HepG2 (cell line): ENCODE results near the gene MTA2. TPM values are rescaled to one million over a fixed set of nuclear protein-coding genes. Genes with fewer than 3 reads are reported as not detected.

ENCODE experiments used
- FUBP1 ChIP-seq: sonication (generic); formaldehyde crosslinking; IDR thresholded peaks from 2 replicates; pipeline ENCODE4 v1.5.1; 2020; ENCODE audit warnings: missing genetic modification reagents, mild to moderate bottlenecking, borderline replicate concordance
- GATAD2A ChIP-seq: IDR thresholded peaks from 2 replicates; pipeline ENCODE4 v1.6.1; 2016
- RBFOX2 ChIP-seq: fragments of 200-400 bp; formaldehyde crosslinking; IDR thresholded peaks from 2 replicates; pipeline ENCODE4 v1.6.1; 2017; ENCODE audit warnings: low read depth, mild to moderate bottlenecking, low read length
- RELA ChIP-seq: sonication (generic); formaldehyde crosslinking; IDR thresholded peaks from 2 replicates; pipeline ENCODE4 v1.4.0; 2020; ENCODE audit warnings: missing genetic modification reagents
- RFXAP ChIP-seq: sonication (generic); formaldehyde crosslinking; IDR thresholded peaks from 2 replicates; pipeline ENCODE4 v1.4.0; 2020; ENCODE audit warnings: missing genetic modification reagents, borderline replicate concordance
- SMYD3 ChIP-seq: sonication (generic); formaldehyde crosslinking; IDR thresholded peaks from 2 replicates; pipeline ENCODE4 v1.8.1; 2023; ENCODE audit warnings: mild to moderate bottlenecking, missing genetic modification reagents
- SP4 ChIP-seq: sonication (generic); formaldehyde crosslinking; IDR thresholded peaks from 2 replicates; pipeline ENCODE4 v1.8.1; 2023; ENCODE audit warnings: mild to moderate bottlenecking, missing genetic modification reagents
- WIZ ChIP-seq: sonication (generic); formaldehyde crosslinking; IDR thresholded peaks from 2 replicates; pipeline ENCODE4 v1.5.1; 2020; ENCODE audit warnings: mild to moderate bottlenecking, missing genetic modification reagents
- ZFP1 ChIP-seq: IDR thresholded peaks from 2 replicates; pipeline ENCODE4 v1.6.1; 2016
- ZMYM4 ChIP-seq: sonication (generic); formaldehyde crosslinking; IDR thresholded peaks from 2 replicates; pipeline ENCODE4 v1.8.1; 2023; ENCODE audit warnings: mild to moderate bottlenecking, missing genetic modification reagents
- ZNF10 ChIP-seq: sonication (generic); formaldehyde crosslinking; IDR thresholded peaks from 2 replicates; pipeline ENCODE4 v1.4.0; 2020; ENCODE audit warnings: mild to moderate bottlenecking, low read depth, missing genetic modification reagents, borderline replicate concordance
- ZNF234 ChIP-seq: sonication (generic); formaldehyde crosslinking; conservative IDR thresholded peaks from 2 replicates; pipeline ENCODE4 v1.5.1; 2020; ENCODE audit warnings: mild to moderate bottlenecking, missing genetic modification reagents
- ZNF44 ChIP-seq: sonication (generic); formaldehyde crosslinking; IDR thresholded peaks from 2 replicates; pipeline ENCODE4 v1.5.1; 2020; ENCODE audit warnings: mild to moderate bottlenecking, missing genetic modification reagents
- ZNF562 ChIP-seq: sonication (generic); formaldehyde crosslinking; IDR thresholded peaks from 2 replicates; pipeline ENCODE4 v1.8.0; 2022; ENCODE audit warnings: missing genetic modification reagents, borderline replicate concordance
- ZNF646 ChIP-seq: sonication (generic); formaldehyde crosslinking; IDR thresholded peaks from 2 replicates; pipeline ENCODE4 v1.9.0; 2021; ENCODE audit warnings: mild to moderate bottlenecking, missing genetic modification reagents
- ZSCAN12 ChIP-seq: sonication (generic); formaldehyde crosslinking; IDR thresholded peaks from 2 replicates; pipeline ENCODE4 v1.9.0; 2021; ENCODE audit warnings: mild to moderate bottlenecking, missing genetic modification reagents
- polyA plus RNA-seq, 8 experiments: library from polyadenylated mRNA; depleted of rRNA in 3 of 8; stranded (reverse) in 7 of 8; unstranded in 1 of 8; fragments of >200 nt; fragmentation: Illumina TruSeq in 4 of 8; extraction: Trizol in 4 of 8; gene quantifications; 2 replicates each; pipeline versions ENCODE4 v1.2.1 to v1.2.3, GENCODE V29; 2011 to 2016; ENCODE audit warnings: low read depth in 4 of 8, missing spikeins in 1 of 8, mixed read lengths in 1 of 8; ENCODE audit not compliant: insufficient read depth in 1 of 8
- total RNA-seq, 5 experiments: library from RNA; depleted of rRNA; stranded (reverse); fragments of >200 nt; fragmentation: Illumina TruSeq; extraction: Trizol; gene quantifications; 2 replicates each; pipeline ENCODE4 v1.2.3, GENCODE V29; 2016; ENCODE audit warnings: low read depth in 1 of 5
- TF ChIP-seq, protein P1 (sequence below): sonication (generic); formaldehyde crosslinking; IDR thresholded peaks from 2 replicates; pipeline ENCODE4 v1.5.1; 2020; ENCODE audit warnings: mild to moderate bottlenecking, missing genetic modification reagents, borderline replicate concordance

The MTA2 gene
- total and polyA plus RNA-seq, 2 of the 13 experiments (the other 11 are each of a cell fraction or from before 2014, with no cell fraction given), result 14.0 to 70.0 TPM

GRCh38 chr11:62591448-62592145, 10.1 kb downstream of the MTA2 start, which contains the start of gene TUT1 (continued):
- TF ChIP-seq ZNF646 (CRISPR knock-in tag) (no peak), ZMYM4 (peak; percentile 95), WIZ (CRISPR knock-in tag) (no peak), ZNF44 (CRISPR knock-in tag) (no peak), SP4 (CRISPR knock-in tag) (peak; percentile 91), SMYD3 (CRISPR knock-in tag) (peak; percentile 95), RELA (CRISPR knock-in tag) (no peak), ZFP1 (CRISPR knock-in tag) (peak; percentile 93), ZSCAN12 (no peak), RBFOX2 (peak; percentile 63), ZNF562 (CRISPR knock-in tag) (no peak), ZNF234 (CRISPR knock-in tag) (no peak), ZNF10 (CRISPR knock-in tag) (no peak), FUBP1 (no peak), GATAD2A (CRISPR knock-in tag) (peak; percentile 82), RFXAP (peak; percentile 94)
- TF ChIP-seq, protein P1, sequence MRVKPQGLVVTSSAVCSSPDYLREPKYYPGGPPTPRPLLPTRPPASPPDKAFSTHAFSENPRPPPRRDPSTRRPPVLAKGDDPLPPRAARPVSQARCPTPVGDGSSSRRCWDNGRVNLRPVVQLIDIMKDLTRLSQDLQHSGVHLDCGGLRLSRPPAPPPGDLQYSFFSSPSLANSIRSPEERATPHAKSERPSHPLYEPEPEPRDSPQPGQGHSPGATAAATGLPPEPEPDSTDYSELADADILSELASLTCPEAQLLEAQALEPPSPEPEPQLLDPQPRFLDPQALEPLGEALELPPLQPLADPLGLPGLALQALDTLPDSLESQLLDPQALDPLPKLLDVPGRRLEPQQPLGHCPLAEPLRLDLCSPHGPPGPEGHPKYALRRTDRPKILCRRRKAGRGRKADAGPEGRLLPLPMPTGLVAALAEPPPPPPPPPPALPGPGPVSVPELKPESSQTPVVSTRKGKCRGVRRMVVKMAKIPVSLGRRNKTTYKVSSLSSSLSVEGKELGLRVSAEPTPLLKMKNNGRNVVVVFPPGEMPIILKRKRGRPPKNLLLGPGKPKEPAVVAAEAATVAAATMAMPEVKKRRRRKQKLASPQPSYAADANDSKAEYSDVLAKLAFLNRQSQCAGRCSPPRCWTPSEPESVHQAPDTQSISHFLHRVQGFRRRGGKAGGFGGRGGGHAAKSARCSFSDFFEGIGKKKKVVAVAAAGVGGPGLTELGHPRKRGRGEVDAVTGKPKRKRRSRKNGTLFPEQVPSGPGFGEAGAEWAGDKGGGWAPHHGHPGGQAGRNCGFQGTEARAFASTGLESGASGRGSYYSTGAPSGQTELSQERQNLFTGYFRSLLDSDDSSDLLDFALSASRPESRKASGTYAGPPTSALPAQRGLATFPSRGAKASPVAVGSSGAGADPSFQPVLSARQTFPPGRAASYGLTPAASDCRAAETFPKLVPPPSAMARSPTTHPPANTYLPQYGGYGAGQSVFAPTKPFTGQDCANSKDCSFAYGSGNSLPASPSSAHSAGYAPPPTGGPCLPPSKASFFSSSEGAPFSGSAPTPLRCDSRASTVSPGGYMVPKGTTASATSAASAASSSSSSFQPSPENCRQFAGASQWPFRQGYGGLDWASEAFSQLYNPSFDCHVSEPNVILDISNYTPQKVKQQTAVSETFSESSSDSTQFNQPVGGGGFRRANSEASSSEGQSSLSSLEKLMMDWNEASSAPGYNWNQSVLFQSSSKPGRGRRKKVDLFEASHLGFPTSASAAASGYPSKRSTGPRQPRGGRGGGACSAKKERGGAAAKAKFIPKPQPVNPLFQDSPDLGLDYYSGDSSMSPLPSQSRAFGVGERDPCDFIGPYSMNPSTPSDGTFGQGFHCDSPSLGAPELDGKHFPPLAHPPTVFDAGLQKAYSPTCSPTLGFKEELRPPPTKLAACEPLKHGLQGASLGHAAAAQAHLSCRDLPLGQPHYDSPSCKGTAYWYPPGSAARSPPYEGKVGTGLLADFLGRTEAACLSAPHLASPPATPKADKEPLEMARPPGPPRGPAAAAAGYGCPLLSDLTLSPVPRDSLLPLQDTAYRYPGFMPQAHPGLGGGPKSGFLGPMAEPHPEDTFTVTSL (CRISPR knock-in tag), result peak; percentile 51; the same call in 1 of the 2 replicates
